ENCODE data around the gene IL1R1.
"Not testable (repeated sequence)": the region's sequence is repeated elsewhere in the genome, so short reads cannot be mapped to it uniquely, and the experiment has no call there.

IL1R1 gene

GRCh38 chr2:102111823-102112222 is 30.7 kb upstream of the IL1R1 start:
- no peak for DNase-seq

- DNase-seq = no peak
Measured at GRCh38 chr2:102112271-102112670, 30.3 kb upstream of the IL1R1 start.

- no peak for DNase-seq
Measured at GRCh38 chr2:102112692-102113665, 29.6 kb upstream of the IL1R1 start.

- no peak for DNase-seq
Measured at GRCh38 chr2:102114290-102114721, 28.2 kb upstream of the IL1R1 start.

GRCh38 chr2:102114851-102115497 is 27.6 kb upstream of the IL1R1 start:
- DNase-seq = no peak

GRCh38 chr2:102116630-102117471 is 25.7 kb upstream of the IL1R1 start:
- DNase-seq = no peak

- no peak for DNase-seq
Measured at GRCh38 chr2:102117472-102117858, 25.1 kb upstream of the IL1R1 start.

GRCh38 chr2:102119255-102119654 is 23.3 kb upstream of the IL1R1 start:
- DNase-seq = no peak

- DNase-seq = no peak
Measured at GRCh38 chr2:102120261-102120660, 22.3 kb upstream of the IL1R1 start.

- no peak for DNase-seq
Measured at GRCh38 chr2:102120701-102121159, 21.8 kb upstream of the IL1R1 start.

GRCh38 chr2:102122115-102122514 is 20.4 kb upstream of the IL1R1 start:
- DNase-seq = no peak

- no peak for DNase-seq
Measured at GRCh38 chr2:102122909-102123308, 19.6 kb upstream of the IL1R1 start.

- DNase-seq = not testable (repeated sequence)
Measured at GRCh38 chr2:102124421-102124820, 18.1 kb upstream of the IL1R1 start.

- DNase-seq = no peak
Measured at GRCh38 chr2:102126169-102126568, 16.4 kb upstream of the IL1R1 start.

GRCh38 chr2:102126660-102127059 is 15.9 kb upstream of the IL1R1 start:
- DNase-seq = no peak

GRCh38 chr2:102129082-102129481 is 13.5 kb upstream of the IL1R1 start:
- DNase-seq = no peak

- no peak for DNase-seq
Measured at GRCh38 chr2:102129951-102130646, 12.4 kb upstream of the IL1R1 start.

- DNase-seq = no peak
Measured at GRCh38 chr2:102130647-102130991, 11.9 kb upstream of the IL1R1 start.

GRCh38 chr2:102131564-102131963 is 11.0 kb upstream of the IL1R1 start:
- DNase-seq = no peak

- no peak for DNase-seq
Measured at GRCh38 chr2:102137138-102137537, 5.4 kb upstream of the IL1R1 start.

GRCh38 chr2:102138331-102138730 is 4.2 kb upstream of the IL1R1 start:
- DNase-seq = no peak

- no peak for DNase-seq
Measured at GRCh38 chr2:102139851-102140250, 2.7 kb upstream of the IL1R1 start.

- no peak for DNase-seq
Measured at GRCh38 chr2:102140377-102140776, 2.2 kb upstream of the IL1R1 start.
